Type B pancreatic cell (in vitro differentiated cells): Measurements from ENCODE around the gene COX19. TPM values are rescaled to one million over a fixed set of nuclear protein-coding genes. Genes with fewer than 3 reads are reported as not detected.

Experiments
- DNase-seq: peaks from one replicate; pipeline ENCODE4 v3.0.0; 2021; ENCODE audit warnings: mixed read lengths; ENCODE audit not compliant: unreplicated experiment; ENCODE audit errors: extremely low spot score
- H3K27ac Mint-ChIP-seq: 2 replicates; pipeline ENCODE4 v1.8.0; 2021; ENCODE audit warnings: mild to moderate bottlenecking, mixed read lengths
- H3K27me3 Mint-ChIP-seq: 2 replicates; pipeline ENCODE4 v1.8.0; 2021; ENCODE audit warnings: mixed read lengths
- H3K36me3 Mint-ChIP-seq: 2 replicates; pipeline ENCODE4 v1.8.0; 2021; ENCODE audit warnings: mixed read lengths
- H3K4me1 Mint-ChIP-seq: one replicate; pipeline ENCODE4 v1.8.0; 2021; ENCODE audit warnings: mixed read lengths; ENCODE audit not compliant: unreplicated experiment
- H3K4me3 Mint-ChIP-seq: 2 replicates; pipeline ENCODE4 v1.8.0; 2021; ENCODE audit warnings: mild to moderate bottlenecking, mixed read lengths
- H3K9me3 Mint-ChIP-seq: 2 replicates; pipeline ENCODE4 v1.8.0; 2021; ENCODE audit warnings: mixed read lengths
- total RNA-seq: library from RNA; stranded (reverse); gene quantifications from 2 replicates; pipeline ENCODE4 v1.2.1, GENCODE V29; 2021; ENCODE audit warnings: low replicate concordance
- TF ChIP-seq, protein P1 (sequence below): fragments of 200-600 bp; sonication (generic); conservative IDR thresholded peaks from 2 replicates; pipeline ENCODE4 v1.5.0; 2021; ENCODE audit warnings: antibody characterized with exemption, mild to moderate bottlenecking

COX19 gene
- total RNA-seq, 1 donor from 2014 or later: 15.4 TPM

DNA sequence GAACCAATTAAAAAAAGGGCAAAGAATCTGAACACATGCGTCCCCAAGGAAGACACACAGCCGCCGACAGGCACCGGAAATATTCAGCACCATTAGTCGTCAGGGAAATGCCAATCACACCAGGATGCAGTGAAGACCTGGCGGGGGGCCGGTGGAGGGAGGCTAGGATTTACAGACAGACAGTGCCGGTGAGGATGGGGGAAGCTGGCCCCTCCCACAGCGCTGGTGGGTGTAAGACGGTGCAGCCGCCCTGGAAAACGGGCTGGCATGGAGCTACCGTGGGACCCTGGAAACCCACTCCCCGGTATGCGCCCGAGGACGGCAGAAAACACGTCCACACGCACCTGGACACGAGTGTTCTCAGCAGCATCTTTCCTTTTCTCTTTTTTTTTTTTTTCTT lies 16.1 kb downstream of the COX19 start:
- Mint-ChIP-seq H3K4me1 (peaks cover 7% of the 10 kb centered on the region), H3K36me3 (no peaks in the 10 kb centered on the region), H3K4me3 (no peak overlapping the region), H3K9me3 (no peaks in the 10 kb centered on the region), H3K27ac (no peak overlapping the region), H3K27me3 (peaks cover 11% of the 10 kb centered on the region)
- no peak for DNase-seq
- TF ChIP-seq, protein P1, sequence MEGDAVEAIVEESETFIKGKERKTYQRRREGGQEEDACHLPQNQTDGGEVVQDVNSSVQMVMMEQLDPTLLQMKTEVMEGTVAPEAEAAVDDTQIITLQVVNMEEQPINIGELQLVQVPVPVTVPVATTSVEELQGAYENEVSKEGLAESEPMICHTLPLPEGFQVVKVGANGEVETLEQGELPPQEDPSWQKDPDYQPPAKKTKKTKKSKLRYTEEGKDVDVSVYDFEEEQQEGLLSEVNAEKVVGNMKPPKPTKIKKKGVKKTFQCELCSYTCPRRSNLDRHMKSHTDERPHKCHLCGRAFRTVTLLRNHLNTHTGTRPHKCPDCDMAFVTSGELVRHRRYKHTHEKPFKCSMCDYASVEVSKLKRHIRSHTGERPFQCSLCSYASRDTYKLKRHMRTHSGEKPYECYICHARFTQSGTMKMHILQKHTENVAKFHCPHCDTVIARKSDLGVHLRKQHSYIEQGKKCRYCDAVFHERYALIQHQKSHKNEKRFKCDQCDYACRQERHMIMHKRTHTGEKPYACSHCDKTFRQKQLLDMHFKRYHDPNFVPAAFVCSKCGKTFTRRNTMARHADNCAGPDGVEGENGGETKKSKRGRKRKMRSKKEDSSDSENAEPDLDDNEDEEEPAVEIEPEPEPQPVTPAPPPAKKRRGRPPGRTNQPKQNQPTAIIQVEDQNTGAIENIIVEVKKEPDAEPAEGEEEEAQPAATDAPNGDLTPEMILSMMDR: no peak

DNA sequence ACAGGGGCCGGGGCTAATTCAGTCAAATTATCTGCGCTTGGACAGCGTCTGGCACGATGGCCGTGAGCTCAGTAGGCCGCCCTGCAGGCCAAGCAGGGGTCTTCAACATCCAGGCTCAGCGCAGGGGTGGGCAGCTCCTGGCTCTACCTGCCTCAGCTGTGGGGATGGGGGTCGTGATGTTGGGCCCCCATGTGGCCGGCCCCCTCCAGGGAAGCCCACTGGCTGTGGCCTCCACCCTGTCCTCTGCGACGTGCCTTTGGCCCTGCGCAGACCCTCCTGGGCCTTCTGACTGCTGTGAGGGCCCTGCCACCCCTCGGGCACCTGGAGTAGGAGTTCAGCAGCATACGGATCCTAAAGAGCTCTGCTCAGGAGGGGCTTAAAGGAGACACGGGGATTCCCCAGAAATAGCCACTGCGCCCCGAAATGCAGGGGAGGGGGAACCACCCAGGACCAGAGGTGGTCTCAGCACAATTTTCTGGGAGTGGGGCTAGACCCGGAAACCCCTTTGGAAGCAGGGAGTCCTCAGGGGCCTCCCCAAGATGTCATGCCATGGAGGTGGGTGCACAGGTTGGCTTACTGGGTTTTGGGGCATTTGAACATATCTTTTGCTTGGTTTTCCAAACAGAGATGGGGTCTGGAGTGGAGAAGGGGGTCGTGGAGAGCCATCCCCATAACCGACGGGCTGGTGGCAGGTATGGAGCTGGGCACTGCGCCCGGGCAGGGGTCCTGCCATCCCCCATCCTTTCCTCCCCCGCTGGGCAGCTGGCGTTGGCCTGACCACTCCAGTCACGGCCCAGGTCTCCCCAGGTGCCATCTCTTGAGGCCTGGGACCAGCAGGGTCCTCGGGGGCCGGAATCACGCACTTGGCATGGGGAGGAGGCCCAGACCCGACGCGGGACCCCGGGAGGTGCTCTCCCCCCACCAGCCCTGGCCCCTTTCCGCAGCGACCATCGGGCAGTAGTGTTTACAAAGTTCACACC lies 16.8 kb downstream of the COX19 start:
- H3K36me3 Mint-ChIP-seq: no peaks in the 10 kb centered on the region
- peaks cover 11% of the 10 kb centered on the region for H3K27me3 Mint-ChIP-seq

DNA sequence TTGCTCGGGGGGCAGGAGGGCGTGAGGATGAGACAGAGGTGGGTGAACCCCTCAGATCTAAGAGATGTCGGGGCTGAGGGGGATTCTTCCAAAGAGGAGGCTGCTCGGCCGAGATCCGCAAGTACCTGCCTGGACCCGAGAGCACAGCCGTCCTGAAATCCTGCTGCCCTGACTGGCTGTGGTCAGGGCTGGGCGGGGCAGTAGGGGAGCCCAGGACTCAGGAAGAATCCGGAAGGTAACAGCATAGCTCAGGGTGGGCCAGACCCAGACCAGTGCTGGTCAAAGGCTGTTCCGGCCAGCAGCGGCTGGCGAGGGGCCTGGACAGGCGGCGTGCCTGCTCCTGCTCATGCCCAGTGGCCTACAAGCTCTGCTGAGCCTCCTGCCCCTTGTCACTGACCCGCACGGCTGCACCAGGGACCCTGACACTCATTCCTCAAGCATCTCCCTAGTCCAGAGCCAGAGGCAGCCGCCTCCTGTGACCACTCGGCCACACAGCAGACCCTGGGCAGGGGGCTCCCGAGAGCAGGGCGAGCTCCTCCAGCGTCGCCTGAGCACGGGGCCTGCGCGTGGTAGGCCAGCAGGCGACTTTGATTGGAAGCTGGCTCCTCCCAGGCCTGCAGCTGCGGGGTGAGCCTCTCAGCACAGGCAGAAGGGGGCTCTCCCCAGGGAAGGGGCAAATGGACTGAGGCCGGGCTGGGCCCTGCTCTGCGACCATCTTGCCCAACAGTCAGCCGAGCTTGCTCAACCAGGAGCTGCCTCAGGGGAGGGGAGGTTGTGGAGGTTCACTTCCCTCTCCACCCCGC lies 17.7 kb downstream of the COX19 start:
- peaks cover 11% of the 10 kb centered on the region for H3K27me3 Mint-ChIP-seq
- H3K9me3 Mint-ChIP-seq: no peaks in the 10 kb centered on the region
- peaks cover 7% of the 10 kb centered on the region for H3K4me1 Mint-ChIP-seq
- no peak overlapping the region for H3K27ac Mint-ChIP-seq
- DNase-seq: no peak
- no peak overlapping the region for H3K4me3 Mint-ChIP-seq
- TF ChIP-seq, protein P1: no peak
- H3K36me3 Mint-ChIP-seq: no peaks in the 10 kb centered on the region

More for the DNA sequence above, 16.8 kb downstream of the COX19 start:
- H3K4me1 Mint-ChIP-seq: peaks cover 7% of the 10 kb centered on the region
- no peak for DNase-seq
- no peaks in the 10 kb centered on the region for H3K9me3 Mint-ChIP-seq
- no peak overlapping the region for H3K4me3 Mint-ChIP-seq
- TF ChIP-seq, protein P1: peak; percentile 26
- H3K27ac Mint-ChIP-seq: no peak overlapping the region

DNA sequence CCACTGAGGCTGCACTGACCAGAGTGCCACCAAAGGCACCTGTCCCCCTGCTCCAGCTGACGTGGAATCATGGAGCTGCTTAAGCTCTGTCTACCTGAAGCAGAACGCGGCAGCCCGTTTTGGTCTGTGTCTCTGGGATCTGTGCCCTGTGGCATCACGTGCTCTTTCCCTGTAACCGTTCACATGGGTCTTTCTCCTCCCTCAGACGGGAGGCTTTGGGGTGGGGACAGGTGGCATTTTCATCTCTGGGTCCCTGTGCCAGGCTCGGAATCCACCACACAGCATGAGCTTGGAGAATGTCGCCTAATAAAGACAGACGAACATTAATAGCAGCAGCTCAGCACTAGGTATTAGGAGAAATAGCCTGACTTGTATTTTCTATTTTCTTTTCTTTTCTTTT lies 19.3 kb downstream of the COX19 start:
- Mint-ChIP-seq H3K36me3 (no peaks in the 10 kb centered on the region), H3K9me3 (no peaks in the 10 kb centered on the region), H3K4me3 (peak overlapping the region; percentile 82), H3K27me3 (peaks cover 14% of the 10 kb centered on the region), H3K27ac (peak overlapping the region; percentile 47), H3K4me1 (peaks cover 6% of the 10 kb centered on the region)
- no peak for DNase-seq
- TF ChIP-seq, protein P1: no peak

DNA sequence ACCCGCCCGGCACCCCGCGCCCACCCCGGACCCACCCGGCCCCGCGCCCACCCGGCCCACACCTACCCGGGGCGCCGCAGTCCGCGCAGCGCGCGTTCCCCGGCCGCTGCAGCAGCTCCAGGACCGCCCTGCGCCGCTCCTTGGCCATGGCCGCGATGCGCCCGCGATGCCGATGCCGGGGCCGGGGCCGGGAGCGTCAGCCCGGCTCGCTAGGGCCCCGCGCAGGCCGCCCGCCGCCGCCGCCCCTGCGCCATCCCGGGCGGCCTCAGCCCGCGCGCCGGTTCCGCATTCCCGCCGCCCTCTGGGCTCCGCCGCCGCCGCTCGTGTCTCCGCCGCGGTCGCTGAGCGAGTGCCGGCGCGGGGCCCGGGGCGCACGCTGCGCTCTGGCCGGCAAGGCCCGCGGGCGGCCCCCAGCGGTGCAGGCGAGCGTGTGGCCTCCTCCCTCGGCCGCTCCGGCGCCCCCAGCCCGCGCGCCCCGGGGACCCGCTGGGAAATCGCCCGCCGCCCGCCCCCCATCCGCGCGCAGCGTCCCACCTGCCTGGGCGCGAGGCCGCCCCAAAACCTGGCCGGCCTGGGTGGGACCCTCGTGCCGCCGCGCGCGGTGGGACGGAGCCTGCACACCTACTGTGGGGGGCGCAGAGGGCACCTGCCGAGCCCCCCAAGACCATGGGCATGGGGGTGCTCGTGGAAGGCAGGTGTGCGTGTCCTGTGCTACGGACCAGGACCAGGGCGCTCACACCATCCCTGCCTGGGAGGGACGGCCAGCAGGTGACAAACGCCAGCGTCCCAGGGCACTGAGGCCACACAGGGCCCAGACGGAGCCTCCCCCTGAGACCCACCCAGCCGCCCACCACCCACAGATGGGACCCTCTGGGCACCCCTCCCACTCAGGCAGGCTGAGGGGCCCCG lies 20.8 kb downstream of the COX19 start, which contains the start of gene ADAP1:
ADAP1 (minus strand) TSS at position 351 of the 909 bp plus-strand sequence; CDS start at position 148, 203 bp downstream.
- H3K27ac Mint-ChIP-seq: peak within 1 kb of the TSS; percentile 47
- H3K36me3 Mint-ChIP-seq: no peaks in the 10 kb centered on the region
- DNase-seq: no peak

More for the DNA sequence above, 20.8 kb downstream of the COX19 start, which contains the start of gene ADAP1:
- Mint-ChIP-seq H3K27me3 (peaks cover 14% of the 10 kb centered on the region), H3K9me3 (no peaks in the 10 kb centered on the region), H3K4me1 (no peaks in the 10 kb centered on the region), H3K4me3 (peak within 1 kb of the TSS; percentile 87)
- TF ChIP-seq, protein P1: peak; percentile 33
